Transverse colon (tissue), 4 donors: ENCODE data around the gene HIGD2A.

Source experiments
- CTCF ChIP-seq, 5 experiments: fragments of 200-600 bp in 3 of 5; fragments of 450-650 bp in 2 of 5; sonication (generic) in 3 of 5; IDR thresholded peaks; 1 replicate in 2 of 5; 2 replicates in 3 of 5; pipeline ENCODE4 v1.5.1; 2016 to 2017; ENCODE audit warnings: antibody characterized with exemption in 5 of 5, inconsistent platforms in 3 of 5, mild to moderate bottlenecking in 2 of 5, moderate library complexity in 1 of 5
- POLR2AphosphoS5 ChIP-seq, 3 donors: sonication (generic); formaldehyde crosslinking; IDR thresholded peaks; one replicate each; pipeline ENCODE4 v1.6.1; 2016; ENCODE audit warnings: antibody characterized with exemption in 3 of 3

- TF ChIP-seq CTCF (IDR thresholded peaks at IDR 0.05): no peak
- TF ChIP-seq POLR2AphosphoS5 (IDR thresholded peaks at IDR 0.05): no peak
Measured at GRCh38 chr5:176436656-176437055, 48.1 kb downstream of the HIGD2A start.
